Measurements from ENCODE around the gene YWHAE.

- TF ChIP-seq CTCF (IDR thresholded peaks at IDR 0.05) (no peak), POLR2A (IDR thresholded peaks at IDR 0.05) (no peak)
These were observed 70.2 kb downstream of the YWHAE start for GRCh38 chr17:1329745-1330343.
